Measurements from ENCODE around the gene KIF18B. TPM values are rescaled to one million over a fixed set of nuclear protein-coding genes. Genes with fewer than 3 reads are reported as not detected.
A peak's percentile ranks its signal among the peaks of the same experiment; 100 is the strongest.

KIF18B gene
- total RNA-seq, 1 donor = 0.72 TPM

GRCh38 chr17:44930667-44931066, 16.9 kb downstream of the KIF18B start:
- TF ChIP-seq CTCF (IDR thresholded peaks at IDR 0.05; ENCODE audit: extremely low read depth, low read depth, low read length) = no peak
- Histone ChIP-seq H3K4me1 (ENCODE audit: insufficient read depth, low read length) (no peaks in the 10 kb centered on the region), H3K27ac (ENCODE audit: low read depth, low read length) (no peak overlapping the region), H3K36me3 (ENCODE audit: insufficient read depth, low read length) (peaks cover 54% of the 10 kb centered on the region), H3K27me3 (ENCODE audit: insufficient read depth, low read length) (no peaks in the 10 kb centered on the region), H3K9me3 (ENCODE audit: low read depth, low read length) (no peaks in the 10 kb centered on the region), H3K79me2 (ENCODE audit: insufficient read depth, low read length) (peaks cover 4% of the 10 kb centered on the region), H4K20me1 (ENCODE audit: insufficient read depth, low read length) (no peaks in the 10 kb centered on the region), H3K4me2 (ENCODE audit: insufficient read depth, low read length) (no peak overlapping the region), H2AFZ (ENCODE audit: low read length) (no peak overlapping the region), H3K4me3 (ENCODE audit: insufficient read depth, low read length) (no peak overlapping the region)
- DNase-seq (ENCODE audit: insufficient read length, low spot score, missing footprints) = peak; percentile 25

DNA sequence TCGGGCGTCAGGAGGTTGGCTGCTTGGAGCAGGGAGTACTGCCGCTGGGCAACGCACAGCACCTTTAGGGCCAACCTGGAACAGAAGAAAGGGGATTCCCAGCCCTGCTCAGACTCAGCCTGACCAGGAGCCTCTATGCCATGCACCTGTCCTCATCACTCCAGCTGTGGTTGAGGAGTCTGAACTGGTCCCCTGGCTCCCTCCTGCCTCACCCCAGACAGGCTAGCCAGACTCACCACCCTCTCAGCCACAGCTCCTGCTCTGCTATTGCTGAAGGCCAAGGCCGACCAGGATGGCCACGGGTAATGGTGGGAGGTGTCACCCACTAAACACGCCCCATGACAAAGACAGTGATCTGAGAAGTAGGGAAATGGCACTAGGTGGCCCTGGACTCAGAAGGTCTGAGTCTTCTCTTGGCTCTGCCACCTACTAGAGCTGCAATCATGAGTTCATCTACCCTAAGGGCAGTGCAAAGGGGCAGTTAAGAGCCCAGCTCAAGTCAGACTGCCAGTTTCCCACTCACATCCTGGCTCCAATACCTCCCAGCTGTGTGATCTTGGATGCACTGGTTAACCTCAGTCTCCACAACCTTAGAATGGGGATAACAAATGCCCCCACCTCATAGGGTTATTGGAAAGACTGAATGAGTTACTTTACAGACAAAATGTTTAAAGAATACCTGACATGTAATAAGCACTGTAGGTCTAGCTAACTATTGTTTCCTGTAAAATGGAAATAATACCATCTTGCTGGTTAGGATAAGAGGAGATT, 18.4 kb downstream of the KIF18B start:
- peak; percentile 73 for DNase-seq (ENCODE audit: insufficient read length, low spot score, missing footprints)

DNA sequence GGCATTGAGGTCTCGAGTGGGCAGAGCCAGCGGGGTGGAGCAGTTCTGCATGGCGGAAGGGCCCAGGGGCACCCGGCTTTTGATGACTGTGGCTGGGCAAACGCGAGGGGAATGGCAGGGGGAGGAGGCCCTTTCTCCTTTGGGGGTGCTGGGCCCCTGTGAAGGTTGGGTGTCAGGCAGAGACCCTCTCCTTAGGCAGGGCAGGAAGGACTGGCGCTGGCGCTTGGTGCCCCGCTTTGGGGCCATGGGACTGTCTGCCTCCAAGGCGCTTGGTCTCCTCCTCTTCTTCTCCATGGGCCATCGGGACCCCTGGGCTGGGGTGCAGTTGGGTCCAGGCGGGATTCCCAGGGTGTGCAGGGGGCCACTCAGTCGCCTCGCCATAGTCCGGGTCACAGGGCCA, 19.4 kb downstream of the KIF18B start:
- TF ChIP-seq CTCF (IDR thresholded peaks at IDR 0.05; ENCODE audit: extremely low read depth, low read depth, low read length) = no peak
- Histone ChIP-seq H3K4me2 (ENCODE audit: insufficient read depth, low read length) (no peak overlapping the region), H4K20me1 (ENCODE audit: insufficient read depth, low read length) (no peaks in the 10 kb centered on the region), H3K4me3 (ENCODE audit: insufficient read depth, low read length) (no peak overlapping the region), H3K4me1 (ENCODE audit: insufficient read depth, low read length) (no peaks in the 10 kb centered on the region), H3K27me3 (ENCODE audit: insufficient read depth, low read length) (no peaks in the 10 kb centered on the region), H3K9me3 (ENCODE audit: low read depth, low read length) (no peaks in the 10 kb centered on the region), H3K27ac (ENCODE audit: low read depth, low read length) (no peak overlapping the region), H3K36me3 (ENCODE audit: insufficient read depth, low read length) (peaks cover 47% of the 10 kb centered on the region), H2AFZ (ENCODE audit: low read length) (no peak overlapping the region), H3K79me2 (ENCODE audit: insufficient read depth, low read length) (no peaks in the 10 kb centered on the region)
- DNase-seq (ENCODE audit: insufficient read length, low spot score, missing footprints) = peak; percentile 37

More for the DNA sequence above, 18.4 kb downstream of the KIF18B start:
- Histone ChIP-seq H3K4me1 (ENCODE audit: insufficient read depth, low read length) (no peaks in the 10 kb centered on the region), H3K27me3 (ENCODE audit: insufficient read depth, low read length) (no peaks in the 10 kb centered on the region), H3K4me3 (ENCODE audit: insufficient read depth, low read length) (no peak overlapping the region), H2AFZ (ENCODE audit: low read length) (no peak overlapping the region), H4K20me1 (ENCODE audit: insufficient read depth, low read length) (no peaks in the 10 kb centered on the region), H3K4me2 (ENCODE audit: insufficient read depth, low read length) (no peak overlapping the region), H3K9me3 (ENCODE audit: low read depth, low read length) (no peaks in the 10 kb centered on the region), H3K79me2 (ENCODE audit: insufficient read depth, low read length) (no peaks in the 10 kb centered on the region), H3K36me3 (ENCODE audit: insufficient read depth, low read length) (peaks cover 49% of the 10 kb centered on the region), H3K27ac (ENCODE audit: low read depth, low read length) (no peak overlapping the region)
- no peak for TF ChIP-seq CTCF (IDR thresholded peaks at IDR 0.05; ENCODE audit: extremely low read depth, low read depth, low read length)

- DNase-seq (ENCODE audit: insufficient read length, low spot score, missing footprints) = peak; percentile 51
- H2AFZ ChIP-seq (ENCODE audit: low read length) = no peak overlapping the region
- H3K27ac ChIP-seq (ENCODE audit: low read depth, low read length) = no peak overlapping the region
- no peaks in the 10 kb centered on the region for H3K27me3 ChIP-seq (ENCODE audit: insufficient read depth, low read length)
- no peak overlapping the region for H3K4me3 ChIP-seq (ENCODE audit: insufficient read depth, low read length)
- peaks cover 43% of the 10 kb centered on the region for H3K36me3 ChIP-seq (ENCODE audit: insufficient read depth, low read length)
- no peak overlapping the region for H3K4me2 ChIP-seq (ENCODE audit: insufficient read depth, low read length)
- TF ChIP-seq CTCF (IDR thresholded peaks at IDR 0.05; ENCODE audit: extremely low read depth, low read depth, low read length) = no peak
- no peaks in the 10 kb centered on the region for H3K79me2 ChIP-seq (ENCODE audit: insufficient read depth, low read length)
- H3K9me3 ChIP-seq (ENCODE audit: low read depth, low read length) = no peaks in the 10 kb centered on the region
- no peaks in the 10 kb centered on the region for H4K20me1 ChIP-seq (ENCODE audit: insufficient read depth, low read length)
- no peaks in the 10 kb centered on the region for H3K4me1 ChIP-seq (ENCODE audit: insufficient read depth, low read length)
Observed at GRCh38 chr17:44927696-44928095, 19.9 kb downstream of the KIF18B start.

Data from osteoblast (primary cell).